Activated gamma-delta T cell treated with anti-CD3 and anti-CD28 coated beads, Interleukin-2, amount 50 U/mL, for 16 hours (primary cell): Measurements from ENCODE around the gene BANP.
"Not testable (repeated sequence)": the region's sequence is repeated elsewhere in the genome, so short reads cannot be mapped to it uniquely, and the experiment has no call there.

Source experiments
- DNase-seq: peaks from one replicate; pipeline ENCODE4 v3.0.0-alpha.2; 2020; ENCODE audit warnings: low read depth

The BANP gene

DNA sequence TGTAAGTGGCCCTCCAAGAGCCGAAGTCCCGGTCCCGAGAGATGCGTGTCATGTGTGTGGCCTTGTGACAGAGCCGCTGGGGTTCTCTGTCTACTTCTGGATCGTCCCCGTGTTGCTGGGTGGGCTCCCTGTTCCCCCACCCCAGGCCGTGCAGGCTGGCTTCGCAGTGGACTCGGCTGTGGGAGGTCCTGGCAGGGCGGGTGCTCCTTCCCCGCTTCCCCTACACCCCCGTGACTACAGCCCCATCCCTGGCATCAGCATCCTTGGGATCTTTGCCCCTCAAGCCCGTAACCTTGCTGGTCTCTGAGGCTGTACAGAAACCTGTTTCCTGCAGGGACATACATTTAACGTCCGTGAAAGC lies 136.3 kb downstream of the BANP start:
- DNase-seq = no peak

DNA sequence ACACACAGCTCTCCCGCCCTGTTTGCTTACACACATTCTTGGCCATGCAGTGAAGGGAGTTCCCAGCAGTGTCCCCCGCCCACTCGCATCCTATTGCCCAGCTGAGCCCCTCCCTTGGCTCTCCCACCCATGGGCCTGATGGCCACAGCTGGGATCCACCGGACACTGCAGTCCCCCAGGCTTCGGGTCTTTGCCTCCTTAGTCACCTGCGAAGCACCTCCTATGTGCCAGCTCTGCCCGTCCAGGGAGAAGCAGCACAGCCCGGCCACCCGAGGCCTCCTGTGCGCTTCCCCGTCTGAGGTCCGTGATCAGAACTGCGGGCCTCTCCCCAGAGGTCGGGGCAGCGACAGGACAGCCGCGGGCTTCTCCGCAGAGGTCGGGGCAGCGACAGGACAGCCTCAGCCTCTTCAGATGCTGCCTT lies 136.9 kb downstream of the BANP start:
- no peak for DNase-seq

DNA sequence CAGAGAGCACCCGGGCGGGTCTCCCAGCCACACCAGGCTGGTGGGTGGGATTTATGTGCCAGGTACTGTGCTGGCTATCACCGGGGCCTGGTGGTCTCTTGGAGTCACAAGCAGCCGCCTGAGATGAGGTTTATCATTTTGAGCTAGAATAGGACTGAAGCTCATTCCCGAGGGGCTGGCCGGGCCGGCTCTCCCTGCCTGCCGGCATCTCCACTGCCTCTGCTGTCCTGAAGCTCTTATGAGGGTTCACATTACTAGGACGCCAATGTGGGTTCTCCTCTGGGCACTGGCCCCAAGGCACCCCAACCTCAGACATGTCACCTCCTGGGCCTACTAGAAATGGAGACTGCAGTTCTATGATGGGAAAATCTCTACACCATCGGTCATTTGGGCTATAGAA lies 137.4 kb downstream of the BANP start:
- not testable (repeated sequence) for DNase-seq

DNA sequence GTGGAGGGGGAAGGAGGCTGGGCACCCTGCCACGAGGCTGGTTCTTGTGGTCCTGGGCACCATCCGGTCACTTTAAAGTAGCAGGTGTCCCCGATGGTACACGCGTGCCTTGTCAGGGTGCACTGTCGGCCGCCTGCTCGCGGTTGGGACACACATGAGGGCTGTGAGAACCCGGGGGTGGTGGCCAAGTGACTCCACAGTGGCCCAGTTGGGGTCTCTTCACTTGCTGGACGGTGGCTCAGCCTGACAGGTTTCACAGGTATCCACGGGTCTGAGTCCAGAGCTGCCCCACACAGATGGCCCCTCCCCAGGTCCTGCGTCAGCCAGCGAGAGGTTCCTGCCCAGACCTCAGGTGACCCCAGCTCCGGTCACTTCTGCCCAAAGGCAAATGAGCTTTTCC lies 137.8 kb downstream of the BANP start:
- not testable (repeated sequence) for DNase-seq

DNA sequence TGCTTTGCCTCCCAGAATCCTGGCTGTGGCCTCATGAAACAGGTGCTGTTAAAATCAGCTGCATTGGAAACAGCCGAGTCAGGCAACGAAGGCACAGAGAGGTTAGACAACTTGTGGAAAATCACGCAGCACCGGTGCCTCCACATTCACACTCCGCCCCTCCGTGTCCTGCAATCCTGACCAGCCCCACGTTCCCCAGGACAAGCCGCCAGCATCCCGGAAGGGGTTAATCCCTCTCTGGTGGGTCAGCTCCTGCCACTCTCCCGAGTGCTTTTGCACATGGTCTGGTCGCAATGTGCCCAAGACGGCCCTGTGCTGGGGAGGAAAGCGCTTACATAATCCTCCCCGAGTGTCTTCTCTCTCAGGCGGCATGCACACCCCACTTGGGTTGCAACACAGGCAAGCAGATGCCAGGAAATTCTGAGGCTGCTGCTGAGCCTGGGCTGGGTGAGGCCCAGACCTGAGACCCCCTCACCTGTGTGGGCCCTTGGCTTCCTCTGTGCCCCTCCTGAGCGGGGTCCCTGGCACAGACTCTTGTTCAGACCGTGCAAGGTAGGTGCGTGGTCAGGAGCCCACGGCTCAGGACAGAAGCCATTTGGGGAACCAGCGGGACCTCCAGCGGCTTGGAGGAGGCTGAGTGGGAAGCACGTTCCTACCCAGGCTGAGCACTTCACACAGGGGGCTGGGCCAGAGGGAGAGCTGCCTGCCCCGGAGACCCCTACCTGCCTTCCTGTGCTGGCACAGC lies 138.6 kb downstream of the BANP start:
- DNase-seq = not testable (repeated sequence)

DNA sequence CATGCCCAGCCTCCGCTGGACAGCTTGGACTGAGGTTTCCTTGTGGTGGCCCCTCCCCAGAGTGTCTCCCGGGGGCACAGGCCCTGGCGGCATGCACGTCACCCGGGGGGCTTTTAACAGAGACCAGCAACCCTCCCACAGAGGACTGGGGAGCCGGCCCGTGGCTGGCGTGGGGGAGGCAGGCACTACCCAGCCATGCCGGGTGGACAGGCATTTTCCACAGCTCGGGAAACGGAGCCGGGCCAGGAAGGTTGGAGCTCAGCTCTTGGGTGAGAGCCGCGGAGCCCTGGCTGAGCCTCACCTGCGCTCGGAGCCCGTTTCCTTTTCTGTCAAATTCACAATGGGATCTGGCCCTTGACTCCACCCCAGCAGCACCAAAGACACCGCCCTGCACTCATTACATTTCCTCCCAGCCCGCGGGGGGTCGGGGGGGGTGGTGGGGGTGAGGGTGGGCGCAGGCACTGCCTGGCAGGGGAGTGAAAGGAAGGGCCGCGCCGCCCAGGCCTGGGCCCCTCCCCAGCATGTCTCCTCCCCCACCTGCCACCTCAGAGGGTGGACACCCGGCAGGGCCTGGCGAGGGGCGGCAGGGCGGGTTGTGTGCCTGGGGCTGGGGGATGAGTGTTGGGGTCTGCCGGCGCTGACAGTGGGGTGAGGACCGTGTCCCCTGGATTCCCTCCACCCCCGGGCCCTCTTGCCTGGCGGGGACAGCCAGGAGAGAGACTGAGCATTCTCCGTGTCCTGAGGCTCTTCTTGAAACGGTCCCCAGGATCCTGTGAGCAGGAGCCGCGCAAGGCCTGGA lies 139.3 kb downstream of the BANP start:
- not testable (repeated sequence) for DNase-seq

DNA sequence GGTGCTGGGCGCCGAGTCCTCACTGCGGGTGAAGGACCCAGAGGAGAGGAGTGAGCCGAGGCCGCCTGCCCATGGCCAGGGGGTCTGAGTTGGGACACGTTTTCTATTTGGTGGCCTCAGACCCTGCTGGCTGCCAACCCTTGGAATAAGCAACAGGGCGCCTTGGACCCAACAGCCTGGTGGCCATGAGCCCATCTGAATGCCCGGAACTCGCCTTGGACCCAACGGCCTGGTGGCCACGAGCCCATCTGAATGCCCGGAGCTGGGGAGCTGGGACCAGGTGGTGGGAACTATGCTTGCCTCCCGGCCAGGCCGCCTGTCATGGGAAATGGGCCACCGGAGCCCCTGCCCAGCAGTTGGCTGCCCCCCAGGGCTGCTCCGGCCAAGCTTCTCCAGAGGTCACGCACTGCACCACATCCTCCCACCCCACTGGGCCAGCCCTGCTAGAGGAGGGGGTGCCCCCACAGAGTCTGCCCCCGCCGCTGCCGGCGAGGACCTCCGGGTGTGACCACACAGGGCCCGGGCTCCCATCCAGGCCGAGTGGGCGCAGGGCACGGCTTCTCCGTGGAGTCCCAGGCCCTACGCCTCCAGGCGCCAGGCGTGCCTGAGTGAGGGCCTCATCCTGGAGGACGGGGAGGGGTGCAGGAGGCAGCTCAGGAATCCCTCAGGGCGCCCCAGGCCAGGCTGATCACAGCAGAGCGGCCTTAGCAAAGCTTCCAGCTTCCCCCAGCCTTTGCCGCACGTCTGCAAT lies 140.2 kb downstream of the BANP start:
- not testable (repeated sequence) for DNase-seq

DNA sequence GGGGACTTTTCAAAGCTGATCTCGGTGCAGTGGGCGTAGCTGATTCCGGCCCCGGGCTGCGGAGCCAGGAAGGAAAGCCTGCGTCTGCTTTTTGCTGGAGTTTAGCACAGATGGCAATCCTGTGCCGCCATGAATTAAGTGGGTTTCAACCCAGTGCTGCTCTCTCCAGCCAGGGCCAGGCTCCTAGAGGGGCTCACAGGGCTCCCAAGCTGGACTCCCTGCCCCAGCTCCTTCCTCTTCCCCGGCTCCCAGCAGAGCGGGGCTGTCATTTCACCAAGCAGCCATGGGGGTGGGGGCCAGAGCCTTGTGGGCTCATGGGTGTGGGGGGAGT lies 140.7 kb downstream of the BANP start:
- not testable (repeated sequence) for DNase-seq

DNA sequence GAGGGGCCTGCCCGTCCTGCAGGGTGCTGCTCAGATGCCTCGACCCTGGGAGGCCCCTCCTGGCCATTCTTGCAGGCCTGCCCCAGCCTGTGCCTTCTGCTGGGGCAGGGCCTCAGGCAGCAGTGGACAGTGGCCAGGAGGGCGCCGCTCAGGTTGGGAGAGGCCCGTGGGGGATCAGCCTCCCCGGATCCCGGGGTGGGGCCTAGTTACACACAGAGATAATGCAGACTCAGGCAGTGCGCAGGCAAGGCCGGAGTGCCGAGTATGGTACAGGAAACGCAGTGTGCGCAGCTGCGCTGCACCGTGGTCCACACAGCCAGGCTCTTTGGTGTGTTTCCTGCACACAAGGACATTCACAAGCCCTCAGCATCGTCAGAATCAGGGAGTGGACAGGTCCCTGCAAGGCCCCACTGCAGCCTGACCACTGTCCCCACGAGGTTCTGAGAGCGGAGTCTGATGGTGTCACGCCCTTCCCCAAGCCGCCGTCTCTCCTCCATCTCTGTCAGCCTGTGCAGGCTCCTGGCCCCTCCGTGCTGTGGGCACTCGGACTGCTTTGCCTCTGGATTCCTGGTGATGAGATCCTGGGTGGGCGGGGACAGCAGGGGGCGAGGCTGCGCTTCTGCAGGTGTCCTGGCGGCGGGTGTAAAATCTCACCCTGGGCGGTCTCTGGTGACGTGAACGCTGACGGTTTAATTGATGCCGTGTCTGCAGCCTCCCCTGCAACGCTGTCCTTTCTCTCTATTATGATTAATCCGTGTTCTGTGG lies 141.7 kb downstream of the BANP start:
- DNase-seq = not testable (repeated sequence)

DNA sequence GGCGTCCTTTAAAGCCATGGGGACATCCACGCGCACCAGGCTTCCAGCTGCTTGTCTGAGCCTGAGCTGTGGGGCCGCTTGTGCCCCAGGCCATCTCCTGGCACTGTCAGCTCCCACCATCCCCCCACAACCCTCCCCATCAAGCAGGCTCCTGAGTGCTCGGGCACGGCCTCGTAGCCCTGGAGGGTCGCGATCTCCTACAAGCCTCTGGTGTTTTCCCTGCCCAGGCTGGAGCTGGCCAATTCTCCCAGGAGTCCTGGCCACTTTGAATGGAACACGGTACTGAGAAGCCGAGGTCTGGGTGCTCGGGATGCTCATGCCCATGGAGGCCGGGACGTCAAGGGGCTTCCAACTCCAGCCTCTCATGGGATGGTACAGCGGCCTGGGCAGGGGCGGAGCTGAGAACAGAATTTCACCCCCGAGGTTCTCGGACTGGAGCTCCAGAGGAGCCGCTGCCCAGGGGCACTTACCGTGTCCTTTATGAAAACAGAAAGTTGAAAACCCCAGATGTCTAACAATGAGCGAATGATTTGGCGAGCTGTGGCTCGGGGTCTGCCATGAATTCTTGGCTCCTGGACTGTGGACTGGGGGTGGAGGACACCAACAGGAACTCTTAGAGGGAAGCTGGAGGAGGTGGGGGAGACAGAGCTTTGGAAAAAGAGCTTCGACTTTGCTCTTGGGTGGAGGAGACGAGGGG lies 142.5 kb downstream of the BANP start:
- DNase-seq = not testable (repeated sequence)

DNA sequence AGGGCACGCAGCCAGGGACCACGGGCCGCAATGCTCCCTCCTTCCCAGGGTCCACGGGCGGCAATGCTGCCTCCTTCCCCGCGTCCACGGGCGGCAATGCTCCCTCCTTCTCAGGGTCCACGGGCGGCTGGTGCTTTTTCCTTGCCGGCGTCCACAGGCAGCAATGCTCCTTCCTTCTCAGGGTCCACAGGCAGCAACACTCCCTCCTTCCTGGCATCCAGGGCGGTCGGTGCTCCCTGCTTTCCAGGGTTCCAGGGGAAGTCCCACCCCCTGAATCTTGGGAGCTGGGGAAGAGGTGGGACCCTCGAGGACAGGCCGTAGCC lies 143.0 kb downstream of the BANP start:
- DNase-seq = not testable (repeated sequence)

DNA sequence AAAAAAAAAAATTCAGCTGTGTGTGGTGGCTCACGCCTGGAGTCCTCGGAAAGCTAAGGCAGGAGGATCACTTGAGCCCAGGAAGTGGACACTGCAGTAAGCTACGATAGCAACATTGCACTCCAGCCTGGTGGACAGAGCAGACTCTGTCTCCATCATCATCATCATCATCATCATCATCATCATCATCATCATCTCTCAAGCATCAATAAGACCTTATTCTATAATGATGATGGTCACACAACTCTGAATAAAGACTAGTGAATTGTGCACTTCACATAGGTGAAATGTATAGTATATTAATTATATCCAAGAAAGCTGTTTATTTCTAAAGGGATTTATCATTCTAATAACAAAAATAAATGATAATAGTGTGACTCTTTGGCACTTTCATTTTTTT lies 143.7 kb downstream of the BANP start:
- not testable (repeated sequence) for DNase-seq

DNA sequence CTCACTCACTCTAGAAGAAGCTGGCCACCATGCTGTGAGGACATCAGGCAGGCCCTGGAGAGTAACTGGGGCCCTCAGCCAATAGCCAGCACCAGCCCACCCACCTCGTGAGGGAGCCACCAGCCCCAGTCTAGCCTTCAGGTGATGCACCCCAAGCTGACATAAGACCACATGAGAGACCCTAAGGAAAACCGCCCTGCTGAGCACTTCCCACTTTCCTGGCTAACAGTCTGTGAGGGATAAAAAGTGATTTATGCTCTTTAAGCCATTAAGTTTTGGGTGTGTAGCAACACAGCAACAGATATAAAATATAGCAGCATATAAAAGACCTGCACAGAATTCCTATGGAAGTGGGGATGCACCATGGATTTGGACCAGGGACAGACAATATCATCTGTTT lies 145.4 kb downstream of the BANP start:
- not testable (repeated sequence) for DNase-seq

DNA sequence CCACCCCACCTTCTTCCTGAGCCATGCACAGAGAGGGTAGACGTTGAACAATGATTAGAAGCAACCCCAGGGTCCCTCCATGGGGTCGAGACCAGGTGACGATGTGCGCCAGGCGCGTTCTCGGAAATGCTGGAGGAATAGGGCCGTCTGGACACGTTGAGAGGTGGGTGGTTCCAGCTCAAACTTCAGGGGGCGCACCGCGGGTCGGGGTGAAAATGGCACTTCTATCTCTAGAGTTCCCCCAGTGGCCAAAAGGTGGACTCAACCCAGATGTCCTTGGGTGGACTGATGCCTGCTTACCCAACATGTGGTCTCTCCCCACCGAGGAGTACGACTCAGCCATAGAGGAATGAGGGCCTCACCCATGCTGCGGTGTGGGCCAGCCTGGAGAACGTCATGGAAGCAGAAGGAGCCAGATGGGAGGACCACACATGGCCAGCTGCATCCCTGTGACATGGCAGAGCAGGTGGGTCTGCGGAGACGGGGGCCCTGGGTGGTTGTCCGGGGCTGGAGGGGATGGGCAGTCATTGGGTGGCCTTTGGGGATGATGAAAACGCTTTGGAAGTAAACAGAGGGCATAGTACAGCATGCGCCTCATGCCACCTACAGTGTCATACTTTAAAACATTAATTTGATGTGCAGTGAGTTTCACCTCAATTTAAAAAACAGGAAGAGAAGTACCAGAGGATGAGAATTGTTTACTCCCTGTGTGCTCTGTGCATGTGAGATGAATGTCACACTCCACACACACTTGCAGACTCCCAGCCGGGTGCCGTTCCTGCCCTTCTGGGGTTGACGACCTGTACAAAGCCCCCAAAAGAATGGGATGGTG lies 147.7 kb downstream of the BANP start:
- not testable (repeated sequence) for DNase-seq

DNA sequence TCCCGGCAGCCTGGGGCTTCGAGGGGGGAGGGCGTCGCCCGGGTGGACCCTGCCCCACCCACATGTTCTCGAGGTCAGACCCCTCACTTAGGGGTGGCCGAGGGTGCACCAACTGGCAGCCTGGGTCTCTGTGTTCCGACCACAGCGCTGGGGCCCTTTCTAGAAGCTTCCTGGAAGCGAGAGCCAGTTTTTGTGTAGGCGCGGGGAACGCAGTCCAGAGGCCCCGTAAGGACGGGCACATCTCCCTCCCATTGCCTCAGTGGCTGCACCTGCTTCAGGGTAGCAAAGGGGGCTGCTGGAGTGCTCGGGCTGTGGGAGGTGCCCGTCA lies 148.3 kb downstream of the BANP start:
- DNase-seq = no peak

DNA sequence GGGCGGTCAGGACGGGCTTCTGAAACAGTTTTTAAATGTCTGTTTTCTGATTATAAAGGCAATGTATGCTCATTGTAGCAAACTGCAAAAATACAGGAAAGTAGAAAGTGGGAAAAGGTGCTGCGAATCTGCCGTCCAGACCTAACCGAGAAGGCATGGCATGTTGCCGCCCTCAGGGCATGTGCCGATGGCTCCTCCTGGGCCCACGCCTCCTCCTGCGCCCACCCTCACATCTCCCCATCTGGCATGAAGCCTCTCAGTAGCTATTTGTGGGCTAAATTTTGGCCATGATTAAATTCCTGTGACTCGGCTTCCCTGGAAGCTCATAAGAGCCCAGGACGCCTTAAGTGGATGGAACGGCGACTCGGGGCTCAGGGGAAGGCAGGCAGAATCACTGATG lies 148.7 kb downstream of the BANP start:
- not testable (repeated sequence) for DNase-seq

DNA sequence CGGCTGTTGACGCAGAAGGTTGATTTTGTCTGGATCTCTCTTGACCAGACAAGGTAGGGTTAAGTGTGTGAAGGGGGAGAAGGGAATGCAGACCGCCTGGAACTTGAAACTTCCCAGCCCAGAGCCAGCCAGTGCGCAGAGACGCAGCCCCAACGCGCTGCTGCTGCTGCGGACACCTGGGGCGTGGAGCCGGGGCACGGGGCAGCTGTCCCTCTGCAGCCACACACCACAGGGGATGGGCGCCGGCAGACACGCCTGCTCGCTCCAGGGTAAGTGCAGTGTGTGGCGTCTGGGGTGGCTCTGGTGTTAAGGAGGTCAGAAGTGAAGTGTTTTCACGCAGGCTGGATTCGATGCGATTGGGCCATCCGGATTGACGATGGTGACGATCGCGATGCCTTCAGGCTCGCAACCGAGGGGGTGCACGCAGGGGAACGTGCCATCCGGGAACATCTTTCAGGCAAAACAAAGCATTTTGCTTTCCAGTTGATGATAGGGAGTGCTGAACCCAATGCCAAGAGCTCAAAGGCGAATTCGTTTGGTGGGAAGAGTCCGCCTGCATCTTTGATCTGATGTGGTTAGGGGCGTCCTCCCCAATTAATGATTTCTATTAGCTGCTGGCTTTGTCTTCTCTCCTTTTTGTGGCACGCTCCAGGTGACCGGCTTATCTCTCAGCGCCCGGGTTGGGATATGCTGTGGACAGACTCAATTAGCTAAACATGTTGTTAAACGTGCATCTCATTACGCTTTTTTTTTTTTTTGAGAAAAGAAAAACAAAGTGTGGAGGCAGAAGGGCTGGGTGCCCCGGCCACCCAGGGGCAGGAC lies 149.8 kb downstream of the BANP start:
- not testable (repeated sequence) for DNase-seq

DNA sequence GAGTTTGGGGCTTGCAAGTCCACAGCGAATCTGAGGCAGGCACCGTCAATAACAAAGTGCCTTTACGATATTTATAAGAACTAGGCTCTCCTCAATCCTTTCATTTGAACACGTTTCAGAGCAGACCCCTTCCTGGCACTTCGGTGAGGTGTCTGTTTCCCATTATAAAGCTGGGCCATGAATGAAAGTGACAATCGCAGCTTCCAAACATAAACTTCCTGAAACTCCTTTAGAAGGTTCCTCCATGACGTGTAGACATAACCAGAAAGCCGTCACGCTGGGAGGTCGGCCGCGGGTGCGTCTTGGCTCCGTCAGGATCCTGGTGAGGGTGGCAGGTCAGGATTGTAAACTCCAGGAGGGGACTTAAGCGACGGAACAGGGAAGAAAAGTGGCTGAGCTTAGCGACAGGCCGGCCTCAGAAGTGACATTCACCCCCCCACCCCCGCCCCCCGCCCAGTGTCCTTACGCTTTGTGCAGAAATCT lies 150.4 kb downstream of the BANP start:
- DNase-seq = not testable (repeated sequence)

DNA sequence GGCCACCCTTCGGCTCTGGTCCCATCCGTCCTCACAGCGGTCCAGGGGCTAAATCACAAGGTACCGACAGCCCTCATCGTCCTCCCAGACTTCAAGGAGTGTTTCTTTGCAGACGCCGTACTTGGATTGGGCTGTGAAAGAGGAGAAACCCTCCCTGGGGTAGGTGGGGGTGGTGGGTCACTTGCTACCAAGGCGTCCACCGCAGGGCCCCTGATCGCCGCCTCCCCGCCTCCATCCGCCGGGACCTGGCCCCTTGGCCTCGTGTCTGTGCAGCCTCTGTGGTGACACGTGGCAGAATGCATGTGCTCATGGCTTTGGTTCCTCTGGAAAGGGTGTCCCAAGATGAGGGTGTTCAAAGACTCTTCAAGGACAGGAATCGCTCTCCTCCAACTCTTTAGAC lies 151.4 kb downstream of the BANP start:
- DNase-seq = no peak

DNA sequence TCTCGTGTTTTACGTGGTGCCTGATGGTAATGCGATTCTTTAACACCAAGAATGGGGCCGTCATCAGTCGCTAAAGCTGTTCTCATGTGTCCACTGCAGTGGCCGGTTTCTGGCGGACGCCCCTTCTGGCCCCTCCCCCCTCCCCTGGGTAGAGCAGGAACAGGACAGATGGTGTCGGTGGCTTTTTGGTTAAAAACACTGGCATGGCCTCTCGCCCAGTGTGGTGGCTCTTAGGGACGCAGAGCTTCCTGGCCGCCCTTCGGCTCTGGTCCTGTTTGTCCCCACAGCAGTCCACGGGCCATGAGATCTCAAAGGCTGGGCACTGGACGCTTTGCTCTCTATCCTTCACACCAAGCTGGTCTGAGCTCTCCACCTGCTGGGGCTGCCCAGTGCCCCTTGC lies 151.8 kb downstream of the BANP start:
- DNase-seq = no peak
